ENCODE measurements around the gene ENPP4.

DNA sequence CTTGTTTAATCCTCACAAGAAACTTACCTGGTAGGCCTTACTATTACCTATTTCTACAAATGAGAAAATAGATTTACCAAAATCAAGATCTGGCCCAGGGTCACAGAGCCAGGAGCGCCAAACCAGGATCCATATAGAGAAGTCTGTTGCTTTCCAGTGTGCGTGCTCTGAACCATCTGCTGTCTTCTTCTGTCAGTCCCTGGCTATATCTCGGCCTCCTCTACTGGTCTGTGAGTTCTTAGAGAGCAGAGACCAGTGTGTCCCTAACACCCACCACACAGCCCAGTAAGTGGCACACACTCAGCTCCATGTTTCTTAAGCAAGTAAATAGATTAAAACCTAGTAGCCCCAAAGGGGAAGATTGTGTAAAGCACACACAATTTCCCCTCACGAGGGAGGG, 59.9 kb downstream of the ENPP4 start:
- TF ChIP-seq EZH2 (IDR thresholded peaks at IDR 0.05; ENCODE audit: borderline replicate concordance, low read depth, low read length, poor library complexity, severe bottlenecking), result no peak
- TF ChIP-seq, protein P1, sequence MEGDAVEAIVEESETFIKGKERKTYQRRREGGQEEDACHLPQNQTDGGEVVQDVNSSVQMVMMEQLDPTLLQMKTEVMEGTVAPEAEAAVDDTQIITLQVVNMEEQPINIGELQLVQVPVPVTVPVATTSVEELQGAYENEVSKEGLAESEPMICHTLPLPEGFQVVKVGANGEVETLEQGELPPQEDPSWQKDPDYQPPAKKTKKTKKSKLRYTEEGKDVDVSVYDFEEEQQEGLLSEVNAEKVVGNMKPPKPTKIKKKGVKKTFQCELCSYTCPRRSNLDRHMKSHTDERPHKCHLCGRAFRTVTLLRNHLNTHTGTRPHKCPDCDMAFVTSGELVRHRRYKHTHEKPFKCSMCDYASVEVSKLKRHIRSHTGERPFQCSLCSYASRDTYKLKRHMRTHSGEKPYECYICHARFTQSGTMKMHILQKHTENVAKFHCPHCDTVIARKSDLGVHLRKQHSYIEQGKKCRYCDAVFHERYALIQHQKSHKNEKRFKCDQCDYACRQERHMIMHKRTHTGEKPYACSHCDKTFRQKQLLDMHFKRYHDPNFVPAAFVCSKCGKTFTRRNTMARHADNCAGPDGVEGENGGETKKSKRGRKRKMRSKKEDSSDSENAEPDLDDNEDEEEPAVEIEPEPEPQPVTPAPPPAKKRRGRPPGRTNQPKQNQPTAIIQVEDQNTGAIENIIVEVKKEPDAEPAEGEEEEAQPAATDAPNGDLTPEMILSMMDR (conservative IDR thresholded peaks at IDR 0.05; ENCODE audit: low read depth, low read length), result no peak

Measured in A673 (cell line).